ENCODE measurements around the gene ACTN1. TPM values are rescaled to one million over a fixed set of nuclear protein-coding genes. Genes with fewer than 3 reads are reported as not detected.

The ACTN1 gene
- total RNA-seq, 1 donor from 2014 or later = 70.7 TPM

- H3K4me1 Mint-ChIP-seq = peaks cover 72% of the 10 kb centered on the region
- no peaks in the 10 kb centered on the region for H3K36me3 ChIP-seq
- H3K4me3 ChIP-seq = no peak overlapping the region
- no peaks in the 10 kb centered on the region for H3K27me3 Mint-ChIP-seq (ENCODE audit: insufficient read depth, low read depth)
- peaks cover 29% of the 10 kb centered on the region for H3K4me1 ChIP-seq
- H3K9ac ChIP-seq = no peak overlapping the region
- peaks cover 33% of the 10 kb centered on the region for H3F3A ChIP-seq (ENCODE audit: low read depth)
- DNase-seq (ENCODE audit: low spot score) = no peak
- peaks cover 98% of the 10 kb centered on the region for H4K20me1 ChIP-seq (ENCODE audit: low read depth)
- no peaks in the 10 kb centered on the region for H3K9me3 Mint-ChIP-seq
- H3K9me3 ChIP-seq (ENCODE audit: low read depth) = no peaks in the 10 kb centered on the region
- no peaks in the 10 kb centered on the region for H3K27me3 ChIP-seq
- H3K27ac Mint-ChIP-seq = peak overlapping the region; percentile 78
- peaks cover 96% of the 10 kb centered on the region for H3K79me2 ChIP-seq (ENCODE audit: low read depth)
- H3K4me3 Mint-ChIP-seq = no peak overlapping the region
- H3K4me2 ChIP-seq = no peak overlapping the region
- peak overlapping the region; percentile 26 for H3K27ac ChIP-seq
- no peaks in the 10 kb centered on the region for H3K36me3 Mint-ChIP-seq
- TF ChIP-seq CTCF (IDR thresholded peaks at IDR 0.05) (no peak), EZH2phosphoT487 (IDR thresholded peaks at IDR 0.05) (no peak), EZH2 (IDR thresholded peaks at IDR 0.05) (no peak)
- H2AFZ ChIP-seq (replicated peaks) = no peak overlapping the region
Observed at GRCh38 chr14:68943107-68943506, 36.0 kb downstream of the ACTN1 start.

GRCh38 chr14:68942296-68943035 is 36.6 kb downstream of the ACTN1 start:
- Histone ChIP-seq H3K27me3 (no peaks in the 10 kb centered on the region), H3K36me3 (no peaks in the 10 kb centered on the region), H3K4me1 (peaks cover 29% of the 10 kb centered on the region), H3K79me2 (ENCODE audit: low read depth) (peaks cover 96% of the 10 kb centered on the region), H3K9me3 (ENCODE audit: low read depth) (no peaks in the 10 kb centered on the region), H3F3A (ENCODE audit: low read depth) (peaks cover 36% of the 10 kb centered on the region), H3K4me3 (no peak overlapping the region), H3K9ac (no peak overlapping the region), H3K4me2 (no peak overlapping the region), H4K20me1 (ENCODE audit: low read depth) (peaks cover 98% of the 10 kb centered on the region), H2AFZ (replicated peaks) (no peak overlapping the region), H3K27ac (peak overlapping the region; percentile 26)
- Mint-ChIP-seq H3K27ac (peak overlapping the region; percentile 28), H3K4me1 (peaks cover 66% of the 10 kb centered on the region), H3K4me3 (no peak overlapping the region), H3K36me3 (no peaks in the 10 kb centered on the region), H3K9me3 (no peaks in the 10 kb centered on the region), H3K27me3 (ENCODE audit: insufficient read depth, low read depth) (no peaks in the 10 kb centered on the region)
- no peak for TF ChIP-seq CTCF (IDR thresholded peaks at IDR 0.05)
- no peak for TF ChIP-seq EZH2phosphoT487 (IDR thresholded peaks at IDR 0.05)
- no peak for TF ChIP-seq EZH2 (IDR thresholded peaks at IDR 0.05)
- no peak for DNase-seq (ENCODE audit: low spot score)

GRCh38 chr14:68941820-68942219 is 37.3 kb downstream of the ACTN1 start:
- H3K9me3 Mint-ChIP-seq = no peaks in the 10 kb centered on the region
- no peak overlapping the region for H3K4me3 Mint-ChIP-seq
- no peaks in the 10 kb centered on the region for H3K36me3 ChIP-seq
- no peaks in the 10 kb centered on the region for H3K27me3 Mint-ChIP-seq (ENCODE audit: insufficient read depth, low read depth)
- peaks cover 98% of the 10 kb centered on the region for H4K20me1 ChIP-seq (ENCODE audit: low read depth)
- H3K4me3 ChIP-seq = no peak overlapping the region
- no peak overlapping the region for H3K4me2 ChIP-seq
- no peaks in the 10 kb centered on the region for H3K9me3 ChIP-seq (ENCODE audit: low read depth)
- no peak for TF ChIP-seq EZH2 (IDR thresholded peaks at IDR 0.05)
- TF ChIP-seq CTCF (IDR thresholded peaks at IDR 0.05) = peak; percentile 50
- peaks cover 96% of the 10 kb centered on the region for H3K79me2 ChIP-seq (ENCODE audit: low read depth)
- H2AFZ ChIP-seq (replicated peaks) = no peak overlapping the region
- no peak overlapping the region for H3K27ac ChIP-seq
- H3F3A ChIP-seq (ENCODE audit: low read depth) = peaks cover 36% of the 10 kb centered on the region
- no peaks in the 10 kb centered on the region for H3K27me3 ChIP-seq
- peak overlapping the region; percentile 37 for H3K27ac Mint-ChIP-seq
- peak; percentile 68 for DNase-seq (ENCODE audit: low spot score)
- H3K4me1 Mint-ChIP-seq = peaks cover 66% of the 10 kb centered on the region
- peaks cover 3% of the 10 kb centered on the region for H3K36me3 Mint-ChIP-seq
- peaks cover 29% of the 10 kb centered on the region for H3K4me1 ChIP-seq
- H3K9ac ChIP-seq = no peak overlapping the region
